ENCODE data around the gene BAIAP3. TPM values are rescaled to one million over a fixed set of nuclear protein-coding genes. Genes with fewer than 3 reads are reported as not detected.
"Not testable (repeated sequence)": the region's sequence is repeated elsewhere in the genome, so short reads cannot be mapped to it uniquely, and the experiment has no call there.

Gene BAIAP3
- total RNA-seq = 2.0 TPM

- peak; percentile 63 for ATAC-seq
Observed at GRCh38 chr16:1333149-1333812, at the start of gene BAIAP3. Gene BAIAP3, plus strand, starts transcription at chr16:1333645. Its CDS starts 4,905 bp downstream, at chr16:1338550.

- ATAC-seq = no peak
Observed at GRCh38 chr16:1283996-1284616, 49.3 kb upstream of the BAIAP3 start.

GRCh38 chr16:1285669-1286512, 47.6 kb upstream of the BAIAP3 start:
- no peak for ATAC-seq

- no peak for ATAC-seq
Observed at GRCh38 chr16:1286513-1287094, 46.8 kb upstream of the BAIAP3 start.

- ATAC-seq = no peak
Observed at GRCh38 chr16:1287982-1288670, 45.3 kb upstream of the BAIAP3 start.

- peak; percentile 3 for ATAC-seq
Observed at GRCh38 chr16:1288813-1289476, 44.5 kb upstream of the BAIAP3 start.

- no peak for ATAC-seq
Observed at GRCh38 chr16:1289477-1289866, 44.0 kb upstream of the BAIAP3 start.

GRCh38 chr16:1290063-1290501, 43.4 kb upstream of the BAIAP3 start:
- no peak for ATAC-seq

- ATAC-seq = no peak
Observed at GRCh38 chr16:1290860-1291575, 42.4 kb upstream of the BAIAP3 start.

GRCh38 chr16:1291576-1291974, 41.9 kb upstream of the BAIAP3 start:
- ATAC-seq = no peak

- ATAC-seq = not testable (repeated sequence)
Observed at GRCh38 chr16:1292208-1292607, 41.2 kb upstream of the BAIAP3 start.

- not testable (repeated sequence) for ATAC-seq
Observed at GRCh38 chr16:1292808-1293207, 40.6 kb upstream of the BAIAP3 start.

- ATAC-seq = no peak
Observed at GRCh38 chr16:1293921-1294656, 39.4 kb upstream of the BAIAP3 start.

GRCh38 chr16:1295465-1295864, 38.0 kb upstream of the BAIAP3 start:
- no peak for ATAC-seq

- not testable (repeated sequence) for ATAC-seq
Observed at GRCh38 chr16:1296688-1297017, 36.8 kb upstream of the BAIAP3 start.

GRCh38 chr16:1297018-1297696, 36.3 kb upstream of the BAIAP3 start:
- peak; percentile 84 for ATAC-seq

GRCh38 chr16:1298406-1298805, 35.0 kb upstream of the BAIAP3 start:
- no peak for ATAC-seq

GRCh38 chr16:1299012-1299867, 34.2 kb upstream of the BAIAP3 start:
- ATAC-seq = no peak

GRCh38 chr16:1299868-1300203, 33.6 kb upstream of the BAIAP3 start:
- ATAC-seq = no peak

All from esophagus mucosa (tissue), 1 donor.